Measurements from ENCODE around the gene FGD3. TPM values are rescaled to one million over a fixed set of nuclear protein-coding genes. Genes with fewer than 3 reads are reported as not detected.

FGD3 gene
- total RNA-seq, 2 donors from 2014 or later, result 1.8 to 2.3 TPM

DNA sequence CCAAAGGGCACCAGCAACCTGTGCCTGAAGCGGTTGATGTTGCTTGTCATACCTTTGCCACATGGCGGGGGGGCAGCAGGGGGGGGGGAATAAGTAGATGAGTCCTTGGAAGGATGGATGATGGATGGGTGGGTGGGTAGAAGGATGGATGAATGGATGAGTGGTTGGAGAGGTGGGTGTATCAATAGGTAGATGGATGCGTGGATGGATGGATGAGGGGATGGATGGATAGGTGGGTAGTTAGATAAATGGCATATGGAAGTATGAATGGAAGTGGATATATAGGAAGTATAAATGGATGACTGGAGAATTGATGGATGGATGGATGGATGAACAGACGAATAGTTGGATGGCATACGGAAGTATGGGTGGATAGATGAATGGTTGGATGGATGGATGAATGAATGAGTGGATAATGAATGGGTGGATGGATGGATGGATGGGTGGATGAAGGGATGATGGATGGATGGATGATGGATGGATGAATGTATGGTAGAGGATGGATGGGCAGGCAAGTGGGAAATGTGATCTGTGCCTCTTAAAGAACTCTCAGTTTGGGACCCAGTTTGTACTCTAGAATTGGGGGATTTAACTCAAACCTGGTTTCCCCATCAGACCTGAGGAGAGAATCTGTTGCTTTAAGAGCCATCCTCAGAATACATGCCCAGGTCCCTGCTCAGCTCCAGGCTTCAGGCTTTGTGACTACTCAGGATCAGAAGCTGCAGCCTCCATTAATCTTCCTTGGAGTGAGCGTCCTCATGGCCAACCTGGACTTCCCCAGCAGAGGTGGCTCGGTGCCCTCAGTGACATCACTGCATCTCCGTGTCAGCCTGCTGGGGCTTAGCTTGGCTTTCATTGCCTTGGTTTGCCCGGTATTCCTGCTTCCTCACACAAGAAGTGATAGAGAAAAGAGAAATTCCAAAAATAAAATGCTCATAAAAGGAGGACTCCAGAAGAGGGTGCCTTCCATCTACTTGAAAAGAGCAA is 83.6 kb downstream of the FGD3 start:
- H3K27ac ChIP-seq, result no peak overlapping the region
- intact Hi-C loops (cut with DNase I), result no loop called here
- H3K27me3 ChIP-seq, result no peaks in the 10 kb centered on the region
- H3K4me1 ChIP-seq, result no peaks in the 10 kb centered on the region
- H3K4me3 ChIP-seq, result no peak overlapping the region
- DNase-seq, result no peak
- H3K36me3 ChIP-seq, result no peaks in the 10 kb centered on the region
- no peaks in the 10 kb centered on the region for H3K9me3 ChIP-seq
- H3K9ac ChIP-seq (ENCODE audit: low read depth in 2 of 2, low read length in 2 of 2), result no peak overlapping the region
- TF ChIP-seq, protein P1, sequence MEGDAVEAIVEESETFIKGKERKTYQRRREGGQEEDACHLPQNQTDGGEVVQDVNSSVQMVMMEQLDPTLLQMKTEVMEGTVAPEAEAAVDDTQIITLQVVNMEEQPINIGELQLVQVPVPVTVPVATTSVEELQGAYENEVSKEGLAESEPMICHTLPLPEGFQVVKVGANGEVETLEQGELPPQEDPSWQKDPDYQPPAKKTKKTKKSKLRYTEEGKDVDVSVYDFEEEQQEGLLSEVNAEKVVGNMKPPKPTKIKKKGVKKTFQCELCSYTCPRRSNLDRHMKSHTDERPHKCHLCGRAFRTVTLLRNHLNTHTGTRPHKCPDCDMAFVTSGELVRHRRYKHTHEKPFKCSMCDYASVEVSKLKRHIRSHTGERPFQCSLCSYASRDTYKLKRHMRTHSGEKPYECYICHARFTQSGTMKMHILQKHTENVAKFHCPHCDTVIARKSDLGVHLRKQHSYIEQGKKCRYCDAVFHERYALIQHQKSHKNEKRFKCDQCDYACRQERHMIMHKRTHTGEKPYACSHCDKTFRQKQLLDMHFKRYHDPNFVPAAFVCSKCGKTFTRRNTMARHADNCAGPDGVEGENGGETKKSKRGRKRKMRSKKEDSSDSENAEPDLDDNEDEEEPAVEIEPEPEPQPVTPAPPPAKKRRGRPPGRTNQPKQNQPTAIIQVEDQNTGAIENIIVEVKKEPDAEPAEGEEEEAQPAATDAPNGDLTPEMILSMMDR (IDR thresholded peaks at IDR 0.05), result no peak

- Histone ChIP-seq H3K9ac (ENCODE audit: low read depth in 2 of 2, low read length in 2 of 2) (no peak overlapping the region), H3K4me1 (no peaks in the 10 kb centered on the region), H3K9me3 (no peaks in the 10 kb centered on the region), H3K4me3 (no peak overlapping the region), H3K27ac (no peak overlapping the region), H3K36me3 (no peaks in the 10 kb centered on the region), H3K27me3 (no peaks in the 10 kb centered on the region)
- no peak for DNase-seq
- intact Hi-C loops (cut with DNase I), result no loop called here
- TF ChIP-seq, protein P1 (IDR thresholded peaks at IDR 0.05), result no peak
Measured at GRCh38 chr9:93031629-93032430, 84.5 kb downstream of the FGD3 start.

DNA sequence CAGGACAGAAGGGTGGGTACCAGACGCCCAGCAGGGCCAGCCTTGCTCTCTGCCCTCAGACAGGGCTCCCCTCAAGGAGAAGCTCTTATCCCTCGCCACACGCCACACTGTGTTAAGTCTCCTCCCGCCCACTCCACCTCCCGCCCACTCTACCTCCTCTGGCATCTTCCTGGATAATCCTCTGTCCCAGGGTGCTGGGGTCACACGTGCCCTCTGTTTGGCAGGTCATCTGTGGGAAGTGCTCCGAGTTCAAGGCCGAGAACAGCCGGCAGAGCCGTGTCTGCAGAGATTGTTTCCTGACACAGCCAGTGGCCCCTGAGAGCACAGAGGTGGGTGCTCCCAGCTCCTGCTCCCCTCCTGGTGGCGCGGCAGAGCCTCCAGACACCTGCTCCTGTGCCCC is 85.2 kb downstream of the FGD3 start:
- TF ChIP-seq, protein P1 (IDR thresholded peaks at IDR 0.05), result no peak
- Histone ChIP-seq H3K27ac (no peak overlapping the region), H3K36me3 (no peaks in the 10 kb centered on the region), H3K27me3 (no peaks in the 10 kb centered on the region), H3K4me3 (no peak overlapping the region), H3K9me3 (no peaks in the 10 kb centered on the region), H3K9ac (ENCODE audit: low read depth in 2 of 2, low read length in 2 of 2) (no peak overlapping the region), H3K4me1 (no peaks in the 10 kb centered on the region)
- DNase-seq, result no peak
- intact Hi-C loops (cut with DNase I), result no loop called here

DNA sequence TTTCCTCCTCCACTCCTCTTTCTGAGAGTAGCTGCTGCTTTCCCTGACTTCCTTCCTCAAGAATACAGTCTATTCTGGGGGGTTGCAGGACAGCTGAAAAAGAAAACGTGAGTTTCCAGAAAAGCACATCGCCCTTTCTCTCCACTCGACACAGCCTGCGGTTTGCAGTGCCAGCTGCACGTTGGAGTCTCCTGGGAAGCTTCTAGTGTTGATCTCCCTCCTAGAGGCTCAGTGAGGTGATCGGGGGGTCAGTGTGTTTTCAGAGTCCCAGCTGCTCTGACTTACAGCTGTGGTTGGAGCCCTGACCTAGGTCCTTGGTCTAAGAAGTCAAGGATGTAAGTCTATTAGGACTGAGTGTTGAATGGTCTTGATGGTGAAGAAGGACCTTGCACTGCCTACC is 86.2 kb downstream of the FGD3 start:
- intact Hi-C loops (cut with DNase I), result no loop called here
- Histone ChIP-seq H3K9me3 (no peaks in the 10 kb centered on the region), H3K27ac (no peak overlapping the region), H3K4me1 (no peaks in the 10 kb centered on the region), H3K27me3 (no peaks in the 10 kb centered on the region), H3K4me3 (no peak overlapping the region), H3K9ac (ENCODE audit: low read depth in 2 of 2, low read length in 2 of 2) (no peak overlapping the region), H3K36me3 (no peaks in the 10 kb centered on the region)
- TF ChIP-seq, protein P1 (IDR thresholded peaks at IDR 0.05), result no peak
- no peak for DNase-seq

DNA sequence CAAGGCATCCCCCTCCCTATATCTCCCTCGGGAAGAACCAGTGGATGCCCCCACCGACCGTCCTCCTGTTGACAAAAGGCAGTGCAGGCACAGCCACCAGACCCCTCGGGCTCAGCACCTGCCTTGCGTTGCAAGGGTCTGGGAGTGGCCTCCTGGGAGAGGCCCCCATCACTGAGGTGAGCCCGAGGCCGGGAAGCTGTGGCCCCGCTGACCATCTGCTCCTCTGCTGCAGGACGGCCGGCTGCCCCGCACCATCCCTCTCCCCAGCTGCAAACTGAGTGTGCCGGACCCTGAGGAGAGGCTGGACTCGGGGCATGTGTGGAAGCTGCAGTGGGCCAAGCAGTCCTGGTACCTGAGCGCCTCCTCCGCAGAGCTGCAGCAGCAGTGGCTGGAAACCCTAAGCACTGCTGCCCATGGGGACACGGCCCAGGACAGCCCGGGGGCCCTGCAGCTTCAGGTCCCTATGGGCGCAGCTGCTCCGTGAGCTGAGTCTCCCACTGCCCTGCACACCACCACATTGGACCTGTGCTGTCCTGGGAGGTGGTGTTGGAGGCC is 87.9 kb downstream of the FGD3 start:
- H3K4me3 ChIP-seq, result no peak overlapping the region
- no peaks in the 10 kb centered on the region for H3K9me3 ChIP-seq
- no peaks in the 10 kb centered on the region for H3K36me3 ChIP-seq
- DNase-seq, result no peak
- TF ChIP-seq, protein P1 (IDR thresholded peaks at IDR 0.05), result no peak
- H3K4me1 ChIP-seq, result no peaks in the 10 kb centered on the region
- no peak overlapping the region for H3K9ac ChIP-seq (ENCODE audit: low read depth in 2 of 2, low read length in 2 of 2)
- intact Hi-C loops (cut with DNase I), result no loop called here
- no peaks in the 10 kb centered on the region for H3K27me3 ChIP-seq
- H3K27ac ChIP-seq, result no peak overlapping the region
